Neuronal stem cell (in vitro differentiated cells): ENCODE results near the gene ADCY1.

Experiments
- DNase-seq: peaks from one replicate; pipeline ENCODE4 v3.0.0-alpha.2; 2013; ENCODE audit warnings: low spot score
- H2AFZ ChIP-seq: one replicate; pipeline ENCODE4 v1.6.1; 2013; ENCODE audit warnings: mild to moderate bottlenecking, low read length, inconsistent platforms
- H2AK5ac ChIP-seq: 2 replicates; pipeline ENCODE4 v1.6.1; 2013; ENCODE audit warnings: low read depth, mild to moderate bottlenecking, inconsistent platforms, low read length, moderate library complexity, mixed read lengths
- H2BK120ac ChIP-seq: 2 replicates; pipeline ENCODE4 v1.6.1; 2013; ENCODE audit warnings: low read depth, mild to moderate bottlenecking, inconsistent platforms, low read length, moderate library complexity, mixed read lengths
- H2BK12ac ChIP-seq: one replicate; pipeline ENCODE4 v1.6.1; 2013; ENCODE audit warnings: low read length, inconsistent platforms
- H2BK15ac ChIP-seq: 2 replicates; pipeline ENCODE4 v1.6.1; 2013; ENCODE audit warnings: mild to moderate bottlenecking, low read length, inconsistent platforms, mixed read lengths
- H2BK5ac ChIP-seq: one replicate; pipeline ENCODE4 v1.6.1; 2013; ENCODE audit warnings: inconsistent platforms, mild to moderate bottlenecking, low read length, moderate library complexity
- H3K14ac ChIP-seq: one replicate; pipeline ENCODE4 v1.6.1; 2013; ENCODE audit warnings: low read length, inconsistent platforms
- H3K18ac ChIP-seq: 2 replicates; pipeline ENCODE4 v1.6.1; 2013; ENCODE audit warnings: low read length, inconsistent platforms
- H3K23ac ChIP-seq: 2 replicates; pipeline ENCODE4 v1.6.1; 2013; ENCODE audit warnings: low read depth, mild to moderate bottlenecking, mixed read lengths, low read length, inconsistent platforms; ENCODE audit not compliant: poor library complexity
- H3K27ac ChIP-seq: replicated peaks from 3 replicates; pipeline ENCODE4 v1.5.1; 2013; ENCODE audit warnings: low read length, inconsistent platforms
- H3K27me3 ChIP-seq, 3 experiments: 2 replicates each; pipeline ENCODE4 v1.6.1; 2013; ENCODE audit warnings: low read length in 3 of 3, mild to moderate bottlenecking in 2 of 3, inconsistent platforms in 1 of 3, low read depth in 1 of 3, mixed read lengths in 1 of 3, moderate library complexity in 1 of 3; ENCODE audit not compliant: control insufficient read depth in 3 of 3, insufficient read depth in 3 of 3
- H3K36me3 ChIP-seq, 2 donors: replicated peaks in 1 of 2; 2 replicates each; pipeline ENCODE4 v1.6.1; 2013; ENCODE audit warnings: low read length in 2 of 2; ENCODE audit not compliant: control insufficient read depth in 2 of 2, insufficient read depth in 2 of 2
- H3K4ac ChIP-seq: 2 replicates; pipeline ENCODE4 v1.6.1; 2013; ENCODE audit warnings: inconsistent platforms, mild to moderate bottlenecking, low read length, moderate library complexity
- H3K4me1 ChIP-seq, 2 donors: 1 replicate in 1 of 2; 2 replicates in 1 of 2; pipeline ENCODE4 v1.6.1; 2013; ENCODE audit warnings: low read length in 2 of 2, low read depth in 1 of 2; ENCODE audit not compliant: control insufficient read depth in 2 of 2, insufficient read depth in 1 of 2
- H3K4me2 ChIP-seq: one replicate; pipeline ENCODE4 v1.6.1; 2013; ENCODE audit warnings: mild to moderate bottlenecking, low read length, inconsistent platforms; ENCODE audit not compliant: insufficient read depth, poor library complexity, severe bottlenecking
- H3K4me3 ChIP-seq, 2 donors: 2 replicates each; pipeline ENCODE4 v1.5.1; 2013; ENCODE audit warnings: low read length in 2 of 2, mild to moderate bottlenecking in 2 of 2, inconsistent platforms in 1 of 2, moderate library complexity in 1 of 2
- H3K79me1 ChIP-seq: one replicate; pipeline ENCODE4 v1.6.1; 2013; ENCODE audit warnings: low read depth, mild to moderate bottlenecking, inconsistent platforms, low read length, moderate library complexity
- H3K9ac ChIP-seq: one replicate; pipeline ENCODE4 v1.6.1; 2013; ENCODE audit warnings: mild to moderate bottlenecking, low read depth, low read length, inconsistent platforms; ENCODE audit not compliant: poor library complexity
- H3K9me3 ChIP-seq, 2 donors: replicated peaks in 1 of 2; 2 replicates each; pipeline versions ENCODE3 to v1.6.1; 2013; ENCODE audit warnings: low read length in 2 of 2, mild to moderate bottlenecking in 2 of 2, inconsistent platforms in 1 of 2, low read depth in 1 of 2, mixed read lengths in 1 of 2, moderate library complexity in 1 of 2; ENCODE audit not compliant: control insufficient read depth in 2 of 2, insufficient read depth in 1 of 2
- H4K8ac ChIP-seq: one replicate; pipeline ENCODE4 v1.6.1; 2013; ENCODE audit warnings: low read depth, mild to moderate bottlenecking, inconsistent platforms, low read length, moderate library complexity
- H4K91ac ChIP-seq: one replicate; pipeline ENCODE4 v1.6.1; 2013; ENCODE audit warnings: low read length, low read depth, mild to moderate bottlenecking, inconsistent platforms; ENCODE audit not compliant: poor library complexity
- WGBS, 2 donors: extraction: QIAGEN DNeasy Blood & Tissue Kit; methylation state at CpG; one replicate each; pipeline ENCODE4 v1.1.7; 2013; ENCODE audit warnings: missing lambda C conversion rate in 2 of 2, mixed read lengths in 1 of 2; ENCODE audit not compliant: insufficient read length in 2 of 2, insufficient replicate concordance in 1 of 2; ENCODE audit errors: extremely low coverage in 2 of 2; 5-methylcytosine and 5-hydroxymethylcytosine counted together

Gene ADCY1

DNA sequence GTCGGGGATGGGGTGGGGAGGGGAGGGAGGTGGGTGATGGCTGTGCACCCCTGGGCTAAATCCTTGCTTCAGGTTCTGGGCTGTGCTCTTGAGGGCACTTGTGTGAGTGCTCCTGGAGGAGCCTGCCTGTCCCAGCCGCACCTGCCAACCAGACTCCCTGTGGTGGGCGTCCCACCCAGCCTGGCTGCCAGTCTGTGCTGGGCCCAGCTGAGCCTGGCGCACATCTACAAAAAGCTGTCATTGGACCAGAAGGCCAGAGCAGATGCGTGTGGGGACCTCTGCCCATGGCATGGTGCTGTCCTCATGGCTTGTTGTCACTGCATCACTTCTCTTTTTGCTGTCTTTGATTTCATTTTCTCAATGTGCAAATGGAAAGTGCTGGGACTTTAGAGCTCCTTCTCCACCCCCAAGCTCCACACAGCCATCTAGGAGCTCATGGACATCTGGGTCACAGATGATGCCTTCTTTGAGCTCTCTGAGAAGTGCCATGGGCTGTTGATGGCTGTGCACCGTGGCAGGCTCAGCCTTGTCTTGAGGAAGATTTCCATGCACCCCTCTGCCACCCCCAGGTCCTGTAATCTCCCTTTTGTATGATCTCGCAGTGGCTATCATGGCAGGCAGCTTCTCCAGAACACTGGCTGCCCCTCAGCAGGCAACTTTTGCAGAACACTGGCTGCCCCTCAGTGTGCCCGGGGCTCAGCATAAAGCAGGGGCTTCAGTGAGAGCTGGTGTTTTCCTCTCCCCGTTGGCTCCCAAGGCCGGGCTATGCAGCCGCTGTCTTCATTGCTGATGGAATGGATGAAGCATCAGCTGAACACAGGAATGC is 83.9 kb downstream of the ADCY1 start:
- no peak overlapping the region for H3K23ac ChIP-seq
- no peaks in the 10 kb centered on the region for H3K27me3 ChIP-seq
- H3K36me3 ChIP-seq: no peaks in the 10 kb centered on the region
- no peak overlapping the region for H4K91ac ChIP-seq
- H3K14ac ChIP-seq: no peak overlapping the region
- no peaks in the 10 kb centered on the region for H3K9me3 ChIP-seq
- no peak overlapping the region for H2AK5ac ChIP-seq
- H3K9ac ChIP-seq: no peak overlapping the region
- no peak overlapping the region for H2AFZ ChIP-seq
- H2BK5ac ChIP-seq: no peak overlapping the region
- H3K4ac ChIP-seq: no peak overlapping the region
- no peak overlapping the region for H2BK120ac ChIP-seq
- no peak overlapping the region for H3K27ac ChIP-seq
- H3K18ac ChIP-seq: no peak overlapping the region
- H3K4me2 ChIP-seq: no peak overlapping the region
- H4K8ac ChIP-seq: no peak overlapping the region
- H3K4me1 ChIP-seq: no peaks in the 10 kb centered on the region
- H2BK12ac ChIP-seq: no peak overlapping the region
- no peaks in the 10 kb centered on the region for H3K79me1 ChIP-seq
- no CpG with 5 or more reads among the region's 11 CpGs for WGBS, 2 donors
- no peak overlapping the region for H2BK15ac ChIP-seq
- no peak overlapping the region for H3K4me3 ChIP-seq
- no peak for DNase-seq

DNA sequence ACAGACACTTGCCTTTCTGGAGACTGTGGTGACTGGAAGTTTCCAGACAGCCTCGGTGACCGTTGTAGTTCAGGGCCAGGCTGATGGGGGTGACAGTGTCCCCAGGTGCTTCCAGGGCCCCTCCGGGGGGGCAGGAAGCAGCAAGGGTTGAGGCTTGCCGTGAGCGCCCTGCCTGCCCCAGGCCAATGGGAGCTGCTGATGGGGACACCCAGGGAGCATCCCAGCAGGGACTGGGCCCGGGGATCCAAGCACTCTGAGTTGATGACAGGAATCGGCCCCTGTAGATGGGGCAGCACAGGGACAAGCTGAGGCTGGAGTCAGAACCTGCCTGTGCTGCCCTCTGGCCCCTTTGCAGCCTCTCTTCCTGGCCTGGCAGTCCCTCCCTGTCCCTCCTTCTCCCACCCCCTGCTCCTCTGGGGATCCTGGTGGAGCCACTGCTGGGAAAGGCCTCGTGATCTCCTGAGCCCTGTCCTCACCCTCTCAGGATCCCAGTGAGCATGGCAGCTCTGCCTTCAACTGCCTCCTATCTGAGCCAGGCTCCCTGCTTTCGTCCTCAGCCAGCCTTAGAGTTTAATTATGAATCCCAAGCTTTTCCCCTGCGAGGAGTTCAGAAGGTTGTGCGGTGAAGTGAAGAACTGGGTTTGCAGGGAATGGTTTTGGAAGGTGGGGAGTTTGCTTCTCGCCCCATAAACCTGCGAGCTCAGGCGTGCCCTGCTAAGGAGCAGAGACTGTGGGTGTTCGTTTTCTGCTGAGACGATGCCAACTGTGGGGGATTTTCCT is 84.7 kb downstream of the ADCY1 start:
- no peak for DNase-seq
- WGBS, 2 donors: no CpG with 5 or more reads among the region's 16 CpGs
- Histone ChIP-seq H3K18ac (peak overlapping the region; percentile 19), H4K8ac (no peak overlapping the region), H2BK120ac (no peak overlapping the region), H4K91ac (no peak overlapping the region), H2BK12ac (no peak overlapping the region), H3K9ac (no peak overlapping the region), H3K9me3 (no peaks in the 10 kb centered on the region), H3K4ac (no peak overlapping the region), H3K27ac (no peak overlapping the region), H3K36me3 (no peaks in the 10 kb centered on the region), H3K4me1 (no peaks in the 10 kb centered on the region), H3K4me3 (no peak overlapping the region), H3K14ac (no peak overlapping the region), H3K79me1 (no peaks in the 10 kb centered on the region), H2AFZ (no peak overlapping the region), H3K23ac (peak overlapping the region; percentile 23), H2AK5ac (no peak overlapping the region), H3K27me3 (no peaks in the 10 kb centered on the region), H2BK5ac (no peak overlapping the region), H2BK15ac (no peak overlapping the region), H3K4me2 (no peak overlapping the region)

DNA sequence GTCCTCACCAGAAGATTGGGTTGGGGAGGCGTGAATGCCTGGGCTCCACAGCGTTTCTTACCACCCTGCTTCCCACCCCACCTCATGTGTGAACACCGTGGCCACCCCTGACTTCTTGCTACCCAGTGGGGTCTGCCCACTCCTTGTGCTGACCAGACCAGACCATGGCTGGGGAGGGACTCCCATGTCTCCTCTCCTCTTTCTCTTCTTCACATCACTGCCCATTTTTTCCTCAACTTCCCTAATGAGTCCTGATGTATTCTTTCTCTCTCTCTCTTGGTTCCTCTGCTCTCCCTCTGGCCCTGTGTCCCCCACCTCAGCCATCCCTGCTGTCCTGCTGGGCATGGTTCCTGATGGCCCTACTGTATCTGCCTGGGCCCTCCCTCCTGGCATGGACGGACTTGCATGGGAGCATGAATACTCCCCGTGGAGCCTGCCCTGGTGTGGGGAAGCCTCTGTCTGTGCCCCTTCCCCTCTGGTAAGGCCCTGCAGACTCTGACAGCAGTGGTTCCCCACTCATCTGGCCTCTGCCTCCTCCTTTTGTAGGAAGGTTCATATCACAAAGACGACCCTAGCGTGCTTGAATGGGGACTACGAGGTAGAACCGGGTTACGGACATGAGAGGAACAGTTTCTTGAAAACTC is 85.5 kb downstream of the ADCY1 start:
- Histone ChIP-seq H2BK15ac (no peak overlapping the region), H3K27ac (no peak overlapping the region), H3K9ac (no peak overlapping the region), H3K4me1 (no peaks in the 10 kb centered on the region), H2BK12ac (no peak overlapping the region), H3K4me3 (no peak overlapping the region), H4K8ac (no peak overlapping the region), H3K36me3 (no peaks in the 10 kb centered on the region), H3K14ac (no peak overlapping the region), H2AFZ (no peak overlapping the region), H3K23ac (peak overlapping the region; percentile 23), H3K18ac (peak overlapping the region; percentile 19), H3K27me3 (no peaks in the 10 kb centered on the region), H2BK5ac (no peak overlapping the region), H2AK5ac (no peak overlapping the region), H2BK120ac (no peak overlapping the region), H4K91ac (no peak overlapping the region), H3K4me2 (no peak overlapping the region), H3K9me3 (no peaks in the 10 kb centered on the region), H3K79me1 (no peaks in the 10 kb centered on the region), H3K4ac (no peak overlapping the region)
- no CpG with 5 or more reads among the region's 10 CpGs for WGBS, 2 donors
- no peak for DNase-seq
